NK-92 (cell line): ENCODE results near the gene CXXC5.
"Not testable (repeated sequence)": the region's sequence is repeated elsewhere in the genome, so short reads cannot be mapped to it uniquely, and the experiment has no call there.

ENCODE experiments used
- DNase-seq: peaks from one replicate; lab custom pipeline; 2025; ENCODE audit not compliant: unreplicated experiment; lab: John Stamatoyannopoulos, UW

The CXXC5 gene

DNA sequence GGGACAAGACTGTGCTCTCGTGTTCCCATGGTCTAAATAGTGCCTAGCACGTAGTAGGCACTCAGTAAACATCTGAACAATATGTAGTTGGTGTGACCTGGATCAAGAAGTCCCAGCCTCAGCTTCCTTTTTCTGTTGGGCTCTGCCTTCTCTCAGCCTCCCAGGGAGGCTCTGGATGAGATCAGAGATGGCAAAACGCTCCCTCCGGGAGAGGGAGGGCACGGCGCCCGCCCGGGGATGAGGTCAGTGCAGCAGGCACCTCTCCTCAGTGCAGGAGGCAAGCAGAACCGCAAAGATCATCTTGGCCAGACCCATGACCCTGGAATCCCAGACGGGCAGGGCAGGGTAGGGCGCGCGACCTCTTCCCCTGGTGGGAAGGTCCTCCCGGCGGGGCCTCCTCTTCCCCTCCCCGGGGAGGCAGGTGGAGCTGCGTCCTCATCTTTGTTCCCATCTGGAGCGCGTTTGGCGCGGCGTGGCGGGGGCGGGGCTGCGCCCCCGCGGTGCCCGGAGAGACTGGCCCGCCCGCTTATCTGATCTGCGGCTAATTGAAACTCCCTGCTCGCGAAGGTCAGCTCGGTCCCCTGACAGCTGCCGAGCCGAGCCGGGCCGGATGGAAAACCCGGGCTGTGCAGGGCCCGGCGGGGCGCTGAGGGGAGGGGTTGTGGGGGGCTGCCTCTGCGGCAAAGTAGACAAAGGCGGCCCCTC lies 60.9 kb downstream of the CXXC5 start:
- no peak for DNase-seq

DNA sequence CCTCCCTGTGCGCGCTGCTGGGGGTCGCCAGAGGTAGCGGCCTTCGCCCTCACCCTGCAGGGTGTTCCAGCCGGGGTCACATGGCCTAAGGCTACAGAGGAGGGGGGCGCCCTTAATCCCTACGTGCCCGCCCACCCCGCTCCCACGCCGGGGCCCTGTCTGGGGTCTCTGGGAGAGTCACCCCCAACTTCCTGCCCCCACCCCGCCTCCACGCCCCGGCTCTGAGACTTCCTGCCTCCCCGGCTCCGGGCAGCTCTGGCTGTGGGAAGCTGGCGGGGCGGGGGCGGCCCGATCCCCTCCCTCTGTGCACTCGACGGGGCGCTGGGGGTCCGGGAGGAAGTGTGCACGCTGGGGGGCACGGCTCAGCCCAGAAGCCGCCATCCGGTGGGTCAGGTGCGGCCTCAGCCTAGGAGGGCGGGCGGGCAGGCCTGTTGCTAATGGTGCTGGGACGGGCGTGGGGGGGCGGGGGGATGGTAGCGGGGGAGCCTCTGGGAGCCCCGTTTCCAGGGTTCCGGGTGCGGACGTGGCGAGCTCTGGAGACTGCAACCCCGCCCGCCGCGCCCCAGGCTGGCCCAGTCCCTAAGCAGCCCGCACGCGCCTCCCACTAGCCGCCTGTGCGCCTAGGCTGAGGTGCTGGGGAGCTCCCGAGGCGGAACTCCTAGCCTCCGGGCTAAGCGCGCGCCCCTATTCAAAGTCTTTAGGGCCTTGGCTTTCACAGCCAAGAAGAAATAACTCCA lies 61.6 kb downstream of the CXXC5 start:
- no peak for DNase-seq

DNA sequence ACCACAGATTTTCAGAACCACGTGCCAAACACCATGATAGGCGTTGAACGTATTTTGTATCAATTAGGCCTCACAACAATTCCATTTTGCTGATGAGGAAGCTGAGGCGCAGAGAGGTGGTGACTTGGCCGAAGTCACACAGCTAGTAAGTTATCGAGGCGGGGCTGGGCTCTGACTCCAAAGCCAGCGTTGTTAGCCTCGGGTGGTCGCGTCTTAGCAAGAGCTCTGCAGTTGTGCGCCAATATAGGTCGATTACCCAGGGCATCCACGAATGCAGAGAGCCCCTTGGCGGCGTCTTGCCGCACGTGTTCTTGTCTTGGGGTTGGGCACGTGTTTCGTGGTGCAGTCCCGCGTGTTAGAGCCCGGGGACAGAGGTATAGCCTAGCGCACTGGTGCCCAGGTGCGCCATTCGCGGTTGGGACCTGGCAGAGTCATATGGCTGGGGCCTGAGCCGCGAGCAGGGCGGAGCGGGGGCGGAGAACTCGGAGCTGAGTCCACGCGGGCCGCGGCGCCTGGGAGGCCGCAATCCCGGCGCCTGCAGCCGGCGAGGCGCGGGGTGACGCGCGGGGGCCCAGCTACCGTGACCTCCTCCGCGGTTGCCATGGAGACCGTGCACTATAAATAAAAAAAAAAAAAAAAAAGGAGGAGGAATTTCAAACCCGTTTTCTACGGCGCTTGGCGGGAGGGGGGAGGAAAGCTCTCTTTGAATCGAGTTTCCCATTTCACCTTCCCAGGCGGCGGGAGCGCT lies 62.3 kb downstream of the CXXC5 start:
- DNase-seq, result no peak

DNA sequence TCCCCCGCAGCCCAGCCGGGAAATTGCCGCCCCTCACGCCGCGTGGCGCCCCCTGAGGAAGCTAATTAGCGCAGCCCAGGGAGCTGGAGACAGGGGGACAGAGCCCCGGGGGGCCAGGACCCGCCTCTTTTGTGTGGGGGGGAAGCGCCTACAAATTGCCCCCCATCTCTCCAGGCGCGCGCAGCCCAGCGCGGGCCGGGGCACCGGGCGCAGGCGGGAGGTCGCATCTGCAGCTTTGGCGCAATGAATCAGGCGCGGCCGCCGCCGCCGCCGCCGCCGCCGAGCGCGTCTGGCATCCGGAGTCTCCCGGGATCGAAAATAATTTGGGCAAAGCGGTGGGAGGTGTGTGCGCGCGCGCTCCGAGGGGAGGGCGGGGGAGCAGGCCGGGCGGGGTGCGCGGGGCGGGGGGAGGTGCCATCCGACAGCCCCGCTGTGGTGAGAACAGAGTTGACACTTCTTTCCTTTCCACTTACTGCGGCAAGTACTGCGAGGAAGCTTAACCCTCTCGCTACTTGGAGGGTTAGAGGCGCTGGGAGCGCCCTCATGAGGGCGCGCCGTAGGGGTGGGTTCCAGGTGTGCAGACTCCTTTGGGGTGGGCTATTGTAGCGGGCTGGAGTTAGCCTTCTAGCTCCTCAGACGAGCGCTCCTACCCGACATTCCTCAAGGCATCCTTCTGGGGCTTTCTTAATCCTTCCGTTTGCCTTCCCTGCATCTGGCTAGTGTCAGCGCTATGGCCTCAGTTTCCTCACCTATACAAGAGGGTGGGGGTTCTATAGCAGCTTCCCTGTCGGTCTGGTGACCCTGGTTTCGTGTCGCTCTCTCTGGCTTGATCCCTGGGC lies 63.1 kb downstream of the CXXC5 start:
- DNase-seq, result no peak

DNA sequence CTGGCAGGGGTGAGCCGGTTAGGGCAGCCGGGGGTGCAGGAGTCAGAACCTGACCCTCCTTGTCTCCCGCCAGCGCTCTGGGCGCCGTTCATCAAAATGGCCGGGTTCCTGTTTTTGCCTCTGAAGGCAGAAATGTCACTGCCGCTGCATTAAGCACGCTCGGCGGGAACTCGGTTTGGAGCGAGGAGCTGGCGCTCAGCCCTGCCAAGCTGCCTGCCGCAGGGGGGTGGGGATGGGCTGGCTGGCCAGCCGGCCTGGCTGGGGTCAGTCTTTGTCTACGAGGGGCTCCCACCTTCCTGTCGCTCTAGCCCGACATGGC lies 63.7 kb downstream of the CXXC5 start:
- no peak for DNase-seq

DNA sequence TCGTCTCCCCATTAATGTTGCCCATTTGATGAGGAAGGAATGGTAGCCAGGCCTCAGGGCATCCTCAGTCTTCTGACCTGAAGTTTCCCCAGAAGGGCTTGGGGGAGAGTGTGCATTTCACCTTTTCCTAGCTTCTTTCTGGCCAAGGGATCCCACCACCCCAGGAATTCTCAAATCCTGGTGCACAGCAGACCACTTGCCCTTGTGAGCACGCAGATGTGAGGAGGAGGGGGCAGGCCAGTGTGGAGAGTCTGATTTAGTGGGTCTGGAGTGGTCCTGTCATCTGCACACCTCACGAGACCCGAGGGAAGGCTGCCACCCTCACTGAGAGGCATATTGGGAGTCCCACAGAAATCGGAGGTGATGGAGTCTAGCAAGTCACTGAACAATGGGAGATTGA lies 64.3 kb downstream of the CXXC5 start:
- no peak for DNase-seq

DNA sequence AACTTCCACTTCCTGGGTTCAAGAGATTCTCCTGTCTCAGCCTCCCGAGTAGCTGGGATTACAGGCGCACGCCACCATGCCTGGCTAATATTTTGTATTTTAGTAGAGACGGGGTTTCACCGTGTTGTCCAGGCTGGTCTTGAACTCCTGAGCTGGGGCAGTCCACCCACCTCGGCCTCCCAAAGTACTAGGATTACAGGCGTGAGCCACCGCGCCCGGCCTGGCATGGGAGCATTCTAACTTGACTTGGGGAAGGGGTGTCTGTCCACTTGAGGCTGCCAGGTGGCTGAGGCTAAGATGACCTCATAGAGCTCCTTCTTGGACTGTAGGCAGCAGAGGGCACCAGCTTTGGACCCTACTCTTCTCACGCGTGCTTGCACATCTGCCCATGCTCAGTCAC lies 65.7 kb downstream of the CXXC5 start:
- DNase-seq, result not testable (repeated sequence)

DNA sequence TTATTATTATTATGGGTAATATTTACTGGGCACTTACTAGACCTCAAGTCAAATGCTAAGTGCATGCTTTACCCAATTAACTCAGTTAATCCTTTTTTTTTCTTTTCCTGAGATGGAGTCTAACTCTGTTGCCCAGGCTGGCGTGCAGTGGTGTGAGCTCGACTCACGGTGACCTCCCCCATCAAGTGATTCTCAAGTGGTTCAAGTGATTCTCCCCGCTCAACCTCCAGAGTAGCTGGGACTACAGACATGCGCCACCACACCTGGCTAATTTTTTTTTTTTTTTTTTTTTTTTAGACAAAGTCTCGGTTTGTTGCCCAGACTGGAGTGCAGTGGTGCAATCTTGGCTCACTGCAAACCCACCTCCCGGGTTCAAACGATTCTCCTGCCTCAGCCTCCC lies 69.1 kb downstream of the CXXC5 start:
- DNase-seq, result no peak

DNA sequence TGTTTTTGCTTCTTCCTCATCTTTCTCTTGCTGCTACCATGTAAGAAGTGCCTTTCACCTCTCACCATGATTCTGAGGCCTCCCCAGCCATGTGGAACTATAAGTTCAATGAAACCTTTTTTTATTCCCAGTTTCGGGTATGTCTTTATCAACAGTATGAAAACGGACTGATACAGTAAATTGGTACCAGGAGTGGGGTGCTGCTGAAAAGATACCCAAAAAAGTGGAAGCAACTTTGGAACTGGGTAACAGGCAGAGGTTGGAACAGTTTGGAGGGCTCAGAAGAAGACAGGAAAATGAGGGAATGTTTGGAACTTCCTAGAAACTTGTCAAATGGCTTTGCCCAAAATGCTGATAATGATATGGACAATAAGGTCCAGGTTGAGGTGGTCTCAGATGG lies 70.3 kb downstream of the CXXC5 start:
- not testable (repeated sequence) for DNase-seq

DNA sequence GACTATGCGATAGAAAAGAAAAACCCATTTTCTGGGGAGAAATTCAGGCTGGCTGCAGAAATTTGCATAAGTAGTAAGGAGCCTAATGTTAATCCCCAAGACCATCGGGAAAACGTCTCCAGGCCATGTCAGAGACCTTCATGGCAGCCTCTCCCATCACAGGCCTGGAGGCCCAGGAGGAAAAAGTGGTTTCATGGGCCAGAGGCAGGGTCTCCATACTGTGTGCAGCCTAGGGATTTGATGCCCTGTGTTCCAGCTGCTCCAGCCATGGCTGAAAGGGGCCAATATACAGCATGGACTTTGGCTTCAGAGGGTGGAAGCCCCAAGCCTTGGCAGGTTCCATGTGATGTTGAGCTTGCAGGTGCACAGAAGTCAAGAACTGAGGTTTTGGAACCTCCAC lies 71.8 kb downstream of the CXXC5 start:
- not testable (repeated sequence) for DNase-seq

DNA sequence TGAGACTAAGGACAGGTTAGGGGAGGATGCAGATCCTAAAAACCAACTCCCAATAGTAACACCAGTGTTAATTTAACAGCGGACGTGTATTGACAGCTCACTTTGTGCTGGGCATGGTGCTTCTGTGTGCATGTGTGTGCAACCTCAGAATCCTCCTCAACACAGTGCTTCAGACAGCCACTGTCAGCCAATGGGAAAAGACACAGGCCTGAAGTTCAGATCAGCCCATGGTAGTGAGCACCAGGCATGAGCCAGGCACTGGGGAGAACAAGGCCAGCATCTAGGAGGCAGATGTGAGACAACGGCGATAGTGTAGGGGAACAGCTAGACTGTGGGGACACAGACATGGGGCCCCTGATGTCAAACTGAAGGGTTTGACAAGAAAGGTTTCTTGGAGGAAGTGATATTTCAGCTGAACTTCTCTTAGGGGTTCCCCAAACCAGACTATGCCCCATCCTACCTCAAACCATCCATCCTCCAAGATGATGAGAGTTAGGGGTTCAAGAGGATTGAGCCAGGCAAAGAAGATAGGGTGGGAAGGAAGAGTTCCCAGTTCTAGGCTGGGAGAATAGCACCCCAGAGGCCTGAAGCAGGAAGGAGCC lies 75.9 kb downstream of the CXXC5 start:
- DNase-seq, result no peak

DNA sequence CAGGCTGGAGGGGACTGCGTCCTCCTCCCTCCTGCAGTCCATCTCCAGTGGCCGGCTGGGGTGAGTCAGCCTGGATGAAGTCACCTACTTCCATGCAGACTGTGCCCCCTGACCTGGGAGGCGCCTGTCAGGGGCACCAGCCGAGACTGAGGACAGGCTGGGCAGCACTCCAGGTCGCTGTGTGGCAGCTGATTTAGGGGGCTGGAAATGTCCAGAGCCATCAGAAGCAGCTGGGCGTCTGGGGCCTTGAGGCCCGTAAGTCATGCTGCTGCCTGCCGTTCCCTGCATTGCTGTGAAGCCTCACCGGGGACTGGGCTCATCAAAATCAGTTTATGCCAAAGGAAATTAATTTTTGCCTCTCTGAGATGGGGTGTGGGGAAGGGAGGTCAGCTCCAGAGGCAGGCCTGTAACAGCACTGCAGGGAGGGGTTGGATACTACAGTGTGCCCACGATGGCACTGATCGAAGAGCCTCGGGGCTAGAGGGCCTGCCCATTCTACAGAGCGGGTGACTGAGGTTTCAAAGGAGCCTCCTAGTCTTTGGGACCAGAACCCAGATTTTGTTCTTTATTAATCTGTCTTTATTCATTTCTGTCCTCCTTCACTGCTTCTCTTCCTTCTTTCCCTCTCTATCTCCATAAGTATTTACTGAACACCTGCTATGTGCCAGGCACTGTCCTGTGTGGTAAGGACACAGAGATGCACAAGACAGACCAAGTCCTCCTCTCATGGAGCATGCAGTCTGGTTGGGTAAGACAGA lies 77.1 kb downstream of the CXXC5 start:
- no peak for DNase-seq

DNA sequence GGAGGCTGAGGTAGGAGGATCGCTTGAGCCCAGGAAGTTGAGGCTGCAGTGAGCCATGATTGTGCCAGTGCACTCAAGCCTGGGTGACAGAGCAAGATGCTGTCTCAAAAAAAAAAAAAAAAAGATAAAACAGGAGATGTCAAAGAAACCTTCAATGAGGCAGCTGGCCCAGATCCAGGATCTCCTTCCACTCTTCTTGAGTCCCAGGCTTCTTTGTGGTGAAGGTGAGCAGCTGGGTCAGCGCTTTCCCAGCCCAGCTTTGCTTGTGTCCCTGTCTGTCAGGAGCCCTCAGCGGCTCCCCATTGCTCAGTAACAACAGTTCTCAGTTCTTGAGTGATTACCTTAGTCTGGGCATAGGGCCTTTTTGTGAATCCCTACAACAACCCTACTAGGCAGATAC lies 78.1 kb downstream of the CXXC5 start:
- DNase-seq, result no peak

DNA sequence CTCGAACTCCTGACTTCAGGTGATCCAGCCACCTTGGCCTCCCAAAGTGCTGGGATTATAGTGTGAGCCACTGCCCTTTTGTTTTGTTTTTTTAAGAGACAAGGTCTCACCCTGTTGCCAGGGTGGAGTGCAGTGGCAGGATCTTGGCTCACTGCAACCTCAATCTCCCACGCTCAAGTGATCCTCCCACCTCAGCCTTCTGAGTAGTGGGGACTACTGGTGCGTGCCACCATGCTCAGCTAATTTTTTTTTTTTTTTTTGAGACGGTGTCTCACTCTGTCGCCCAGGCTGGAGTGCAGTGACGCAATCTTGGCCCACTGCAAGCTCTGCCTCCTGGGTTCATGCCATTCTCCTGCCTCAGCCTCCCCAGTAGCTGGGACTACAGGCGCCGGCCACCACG lies 79.5 kb downstream of the CXXC5 start:
- not testable (repeated sequence) for DNase-seq

DNA sequence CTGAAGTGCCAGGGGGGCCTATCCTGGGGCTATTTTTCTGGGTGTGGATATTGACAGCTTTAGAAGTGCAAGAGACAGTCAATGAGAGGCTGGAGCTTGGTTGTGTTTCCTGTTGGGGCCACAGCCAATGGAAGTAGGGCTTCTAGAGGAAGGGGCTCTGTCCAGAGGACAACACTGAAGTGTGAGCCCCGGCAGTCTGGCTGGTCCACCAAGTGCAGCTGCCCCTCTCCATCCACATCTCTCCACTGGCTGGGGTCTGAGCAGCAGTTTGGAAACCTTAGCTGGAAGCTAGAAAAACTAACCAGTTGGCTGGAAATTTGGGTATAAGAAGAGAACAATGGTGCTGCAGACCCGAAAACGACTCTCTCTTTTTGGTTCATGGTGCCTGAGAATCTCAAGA lies 83.1 kb downstream of the CXXC5 start:
- DNase-seq, result no peak

DNA sequence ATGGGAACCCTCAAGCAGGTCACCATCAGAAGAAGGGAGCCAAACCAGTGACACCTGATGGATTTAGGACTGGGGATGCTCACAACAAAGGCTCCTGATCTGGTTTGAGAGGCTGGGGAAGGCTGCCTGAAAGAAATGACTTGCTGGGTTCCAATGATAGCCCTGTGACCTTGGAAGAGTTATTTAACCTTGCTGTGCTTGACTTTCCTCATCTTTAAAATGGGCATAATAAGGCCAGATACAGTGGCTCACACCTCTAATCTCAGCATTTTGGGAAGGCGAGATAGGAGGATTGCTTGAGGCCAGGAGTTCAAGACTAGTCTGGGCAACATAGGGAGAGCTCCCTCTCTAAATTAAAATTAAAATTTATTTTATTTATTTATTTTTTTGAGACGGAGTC lies 83.9 kb downstream of the CXXC5 start:
- no peak for DNase-seq

DNA sequence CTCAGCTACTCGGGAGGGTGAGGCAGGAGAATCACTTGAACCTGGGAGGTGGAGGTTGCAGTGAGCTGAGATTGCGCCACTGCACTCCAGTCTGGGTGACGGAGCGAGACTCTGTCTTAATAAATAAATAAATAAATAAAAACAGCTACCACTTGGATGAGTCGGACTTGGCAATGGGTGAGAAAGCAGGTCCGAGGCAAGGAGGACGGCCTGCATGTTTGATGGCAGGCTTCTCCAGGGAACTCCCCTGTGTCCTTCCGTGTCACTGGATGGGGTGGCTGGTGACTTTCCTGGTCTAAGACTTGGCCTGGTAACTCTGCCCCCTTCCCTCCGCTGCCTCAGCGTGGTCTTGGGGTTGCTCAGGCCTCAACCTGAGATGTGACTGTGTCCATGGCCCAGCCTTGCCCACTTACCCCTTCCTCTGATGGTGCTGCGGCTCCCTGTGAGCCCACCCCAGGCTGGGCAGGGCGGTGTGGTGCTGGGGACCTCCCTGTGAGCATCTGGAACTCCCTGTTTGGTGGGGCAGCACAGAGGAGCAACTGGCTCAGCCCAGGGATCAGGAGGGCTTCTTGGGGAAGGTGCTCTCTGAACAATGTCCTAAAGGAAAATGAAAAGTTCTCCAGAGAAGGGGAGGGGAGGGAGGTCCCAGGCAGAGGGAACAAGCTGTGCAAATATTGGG lies 85.0 kb downstream of the CXXC5 start:
- DNase-seq, result no peak
